HUES48 (cell line): ENCODE measurements around the gene ELP5.
A peak's percentile ranks its signal among the peaks of the same experiment; 100 is the strongest.
"Not testable (repeated sequence)": the region's sequence is repeated elsewhere in the genome, so short reads cannot be mapped to it uniquely, and the experiment has no call there.

Experiments used
- H3K27ac ChIP-seq: one replicate; pipeline ENCODE4 v1.7.0; 2013; ENCODE audit warnings: low read depth, low read length, inconsistent platforms
- H3K27me3 ChIP-seq: 2 replicates; pipeline ENCODE4 v1.6.1; 2013; ENCODE audit warnings: mild to moderate bottlenecking, low read length; ENCODE audit not compliant: control insufficient read depth, insufficient read depth
- H3K36me3 ChIP-seq: 2 replicates; pipeline ENCODE4 v1.6.1; 2013; ENCODE audit warnings: low read length; ENCODE audit not compliant: control insufficient read depth, insufficient read depth
- H3K4me1 ChIP-seq: 2 replicates; pipeline ENCODE4 v1.6.1; 2013; ENCODE audit warnings: mild to moderate bottlenecking, low read length; ENCODE audit not compliant: control insufficient read depth, insufficient read depth
- H3K4me3 ChIP-seq: 2 replicates; pipeline ENCODE4 v1.5.1; 2013; ENCODE audit warnings: mild to moderate bottlenecking, low read depth, low read length
- H3K9ac ChIP-seq: 2 replicates; pipeline ENCODE4 v1.6.1; 2013; ENCODE audit warnings: mild to moderate bottlenecking, low read depth, low read length, moderate library complexity
- H3K9me3 ChIP-seq: 2 replicates; pipeline ENCODE4 v1.6.1; 2013; ENCODE audit warnings: low read length; ENCODE audit not compliant: control insufficient read depth, insufficient read depth

Gene ELP5

DNA sequence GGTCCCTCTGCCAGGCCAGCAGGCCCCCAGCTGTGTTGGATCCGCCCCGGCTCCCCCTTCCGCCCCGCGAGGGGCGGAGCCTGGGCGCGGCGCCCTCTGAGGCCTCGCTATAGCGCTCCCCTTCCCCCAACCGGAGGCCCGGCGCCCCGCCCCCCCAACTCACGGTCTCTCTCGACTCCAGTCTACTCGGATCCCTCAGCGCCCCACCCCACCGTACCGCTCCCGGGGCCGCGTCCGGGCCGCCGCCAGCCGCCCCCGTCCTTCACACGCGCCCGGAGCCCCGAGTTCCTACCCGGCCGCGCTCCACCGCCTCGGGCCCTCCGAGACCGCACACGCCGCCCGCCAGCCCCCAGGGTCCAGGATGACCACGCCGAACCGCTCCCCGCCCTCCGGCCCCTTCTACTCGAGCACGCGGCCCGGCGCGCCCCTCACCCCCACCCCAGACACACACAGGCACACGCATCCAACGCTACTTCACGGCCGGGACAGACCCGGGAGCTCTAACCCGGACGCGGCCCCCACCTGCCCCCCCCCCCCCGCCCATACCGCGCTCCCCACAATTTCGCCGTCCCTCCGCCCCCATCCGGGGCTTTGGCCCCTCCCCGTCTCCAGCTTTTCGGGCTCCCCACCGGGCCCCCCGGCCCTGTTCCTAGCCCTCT lies 14.1 kb upstream of the ELP5 start:
- peak overlapping the region; percentile 92 for H3K27ac ChIP-seq
- no peaks in the 10 kb centered on the region for H3K27me3 ChIP-seq
- peak overlapping the region; percentile 71; the same call in 1 of the 2 replicates for H3K9ac ChIP-seq
- no peaks in the 10 kb centered on the region for H3K9me3 ChIP-seq
- H3K36me3 ChIP-seq, result peaks cover 38% of the 10 kb centered on the region
- peaks cover 11% of the 10 kb centered on the region for H3K4me1 ChIP-seq
- peak overlapping the region; percentile 88 for H3K4me3 ChIP-seq

DNA sequence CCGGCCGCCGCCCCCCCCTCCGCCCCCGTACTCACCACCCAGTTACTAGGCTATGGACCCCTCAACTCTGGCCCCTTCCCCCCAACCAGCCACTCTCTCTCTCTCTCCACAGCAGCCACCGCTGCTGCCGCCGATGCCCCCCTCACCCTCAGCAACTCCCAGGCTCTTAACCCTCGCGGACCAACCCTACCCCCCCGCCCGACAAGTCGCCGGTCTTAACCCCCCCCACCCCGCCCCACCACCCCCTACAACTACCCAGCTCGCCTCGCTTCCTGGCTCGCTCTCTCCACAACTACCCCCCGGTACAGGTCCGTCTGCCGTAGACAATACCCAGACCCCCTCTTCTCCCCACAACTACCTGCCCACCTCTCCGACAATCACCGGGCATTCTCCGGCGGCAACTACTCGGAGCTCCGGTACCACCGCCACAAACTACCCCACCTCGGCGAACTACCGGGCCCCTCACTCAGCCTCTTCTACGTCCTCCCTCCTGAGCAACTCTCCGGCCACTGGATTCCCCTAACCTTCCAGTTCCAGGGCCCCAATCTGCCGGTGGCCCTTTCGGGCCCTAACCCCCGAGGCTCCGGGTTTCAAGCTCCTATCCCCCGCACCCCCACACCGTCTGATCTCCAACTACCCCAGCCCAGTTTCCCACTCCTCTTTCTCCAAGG lies 13.5 kb upstream of the ELP5 start:
- Histone ChIP-seq H3K9ac (peak overlapping the region; percentile 82), H3K4me3 (peak overlapping the region; percentile 88), H3K27ac (peak overlapping the region; percentile 92), H3K36me3 (peaks cover 38% of the 10 kb centered on the region), H3K4me1 (peaks cover 14% of the 10 kb centered on the region), H3K9me3 (no peaks in the 10 kb centered on the region), H3K27me3 (no peaks in the 10 kb centered on the region)

DNA sequence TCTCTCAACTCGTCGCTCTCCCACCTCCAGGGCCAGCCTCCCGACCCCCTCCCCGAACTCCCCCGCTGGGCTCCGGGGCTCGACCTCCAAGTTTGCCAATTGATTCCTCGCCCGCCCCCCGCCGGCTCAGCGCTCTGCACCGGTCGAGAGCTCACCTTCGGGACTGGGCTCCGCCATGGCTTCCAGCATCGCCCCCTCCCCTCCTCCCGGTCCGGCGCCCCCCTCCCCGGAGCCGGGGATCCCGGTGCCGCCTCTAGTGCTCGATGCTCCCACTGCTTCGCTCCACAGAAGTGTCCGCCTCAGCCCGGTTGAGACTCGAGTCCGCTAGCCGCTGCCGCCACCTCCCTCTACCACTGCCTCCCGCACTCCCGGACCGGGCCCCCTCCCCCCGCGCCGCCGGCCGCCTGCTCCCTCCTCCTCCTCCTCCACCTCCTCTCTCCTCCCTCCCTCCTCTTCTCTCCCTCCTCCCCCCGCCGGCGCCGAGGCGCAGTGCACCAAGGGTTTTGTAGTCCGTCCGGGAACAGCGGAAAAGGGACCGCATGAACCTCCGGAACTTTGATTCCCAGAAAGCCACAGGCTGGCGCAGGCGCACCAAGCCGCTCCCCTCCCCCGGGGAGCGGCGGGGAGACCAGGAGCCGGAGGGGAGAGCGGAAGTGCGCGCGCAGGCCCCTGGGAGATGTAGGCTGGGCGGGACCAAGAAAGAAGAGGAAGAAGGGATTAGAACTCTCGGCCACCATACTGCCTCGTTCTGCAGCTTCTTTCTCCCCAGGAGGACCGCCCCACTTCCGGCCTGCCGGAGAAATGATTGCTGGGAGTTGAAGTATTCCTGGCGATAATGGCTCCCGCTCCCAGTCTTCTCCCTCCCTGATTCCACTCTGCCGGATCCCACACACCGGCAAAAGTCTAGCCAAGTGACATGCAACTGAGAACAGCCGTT lies 12.7 kb upstream of the ELP5 start, which contains the start of gene PHF23:
TSS of gene PHF23 (minus strand) at position 367 of the 937 bp plus-strand sequence. CDS start at position 189, 178 bp downstream.
- H3K27ac ChIP-seq, result peak within 1 kb of the TSS; percentile 92

DNA sequence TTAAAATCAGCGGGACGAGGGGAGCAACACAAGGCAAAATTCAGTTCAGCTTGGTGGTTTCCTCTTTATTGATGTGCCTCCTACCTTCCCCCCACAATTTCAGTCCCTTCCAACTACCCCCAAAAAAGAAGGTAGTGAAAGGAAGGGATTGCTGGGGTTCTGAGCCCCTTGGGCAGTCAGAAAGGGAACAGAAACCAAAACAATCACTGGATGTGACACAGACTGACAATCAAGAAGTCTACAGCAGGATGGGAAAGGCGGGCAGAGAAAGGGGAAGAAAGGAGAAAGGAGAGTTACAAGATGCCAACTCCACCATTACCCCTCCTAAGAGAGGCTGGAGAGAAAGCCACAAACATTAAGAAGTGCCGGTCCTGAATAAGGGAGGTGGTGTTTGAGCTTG lies 11.6 kb upstream of the ELP5 start:
- Histone ChIP-seq H3K4me3 (peak overlapping the region; percentile 69; the same call in 1 of the 2 replicates), H3K9me3 (no peaks in the 10 kb centered on the region), H3K36me3 (peaks cover 45% of the 10 kb centered on the region), H3K27me3 (no peaks in the 10 kb centered on the region), H3K27ac (no peak overlapping the region), H3K4me1 (peaks cover 14% of the 10 kb centered on the region), H3K9ac (no peak overlapping the region)

More for the DNA sequence above, 12.7 kb upstream of the ELP5 start, which contains the start of gene PHF23:
- H3K4me1 ChIP-seq, result peaks cover 14% of the 10 kb centered on the region
- H3K9me3 ChIP-seq, result no peaks in the 10 kb centered on the region
- H3K9ac ChIP-seq, result peak within 1 kb of the TSS; percentile 82
- peak within 1 kb of the TSS; percentile 88 for H3K4me3 ChIP-seq
- no peaks in the 10 kb centered on the region for H3K27me3 ChIP-seq
- peaks cover 46% of the 10 kb centered on the region for H3K36me3 ChIP-seq

DNA sequence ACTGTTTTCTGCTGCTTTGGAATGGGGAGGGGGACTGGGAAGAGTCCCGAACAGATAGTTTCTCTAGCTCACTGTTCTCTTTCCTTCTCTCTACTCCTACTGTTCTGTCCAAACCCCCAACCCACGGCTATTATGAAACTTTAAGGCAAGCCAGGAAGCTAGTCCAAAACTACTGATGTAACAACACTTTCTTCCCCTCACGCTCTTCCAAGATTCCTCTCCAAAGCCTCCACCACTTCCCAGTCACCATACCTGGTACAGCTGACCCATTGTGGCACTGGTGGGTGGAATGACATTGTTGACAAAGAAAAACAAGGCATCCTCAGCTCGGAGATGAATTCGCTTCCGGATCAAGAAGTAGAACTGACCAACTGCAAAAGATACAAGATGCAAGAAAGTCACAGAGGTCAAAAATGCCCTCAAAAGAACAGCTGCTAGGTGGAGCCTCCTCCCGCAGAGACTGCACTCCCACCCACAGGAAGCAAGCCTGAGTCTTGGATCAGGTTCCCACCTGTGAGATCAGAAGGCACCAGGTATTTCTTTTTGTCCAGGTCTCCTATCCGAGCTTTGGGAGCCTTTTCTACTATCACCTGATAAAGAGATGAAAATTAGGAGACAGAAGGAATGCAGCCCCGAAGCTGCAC lies 10.8 kb upstream of the ELP5 start:
- H3K4me1 ChIP-seq, result peaks cover 14% of the 10 kb centered on the region
- peak overlapping the region; percentile 78 for H3K9ac ChIP-seq
- H3K27me3 ChIP-seq, result no peaks in the 10 kb centered on the region
- peak overlapping the region; percentile 69 for H3K4me3 ChIP-seq
- H3K36me3 ChIP-seq, result peaks cover 43% of the 10 kb centered on the region
- H3K9me3 ChIP-seq, result no peaks in the 10 kb centered on the region
- H3K27ac ChIP-seq, result peak overlapping the region; percentile 88

DNA sequence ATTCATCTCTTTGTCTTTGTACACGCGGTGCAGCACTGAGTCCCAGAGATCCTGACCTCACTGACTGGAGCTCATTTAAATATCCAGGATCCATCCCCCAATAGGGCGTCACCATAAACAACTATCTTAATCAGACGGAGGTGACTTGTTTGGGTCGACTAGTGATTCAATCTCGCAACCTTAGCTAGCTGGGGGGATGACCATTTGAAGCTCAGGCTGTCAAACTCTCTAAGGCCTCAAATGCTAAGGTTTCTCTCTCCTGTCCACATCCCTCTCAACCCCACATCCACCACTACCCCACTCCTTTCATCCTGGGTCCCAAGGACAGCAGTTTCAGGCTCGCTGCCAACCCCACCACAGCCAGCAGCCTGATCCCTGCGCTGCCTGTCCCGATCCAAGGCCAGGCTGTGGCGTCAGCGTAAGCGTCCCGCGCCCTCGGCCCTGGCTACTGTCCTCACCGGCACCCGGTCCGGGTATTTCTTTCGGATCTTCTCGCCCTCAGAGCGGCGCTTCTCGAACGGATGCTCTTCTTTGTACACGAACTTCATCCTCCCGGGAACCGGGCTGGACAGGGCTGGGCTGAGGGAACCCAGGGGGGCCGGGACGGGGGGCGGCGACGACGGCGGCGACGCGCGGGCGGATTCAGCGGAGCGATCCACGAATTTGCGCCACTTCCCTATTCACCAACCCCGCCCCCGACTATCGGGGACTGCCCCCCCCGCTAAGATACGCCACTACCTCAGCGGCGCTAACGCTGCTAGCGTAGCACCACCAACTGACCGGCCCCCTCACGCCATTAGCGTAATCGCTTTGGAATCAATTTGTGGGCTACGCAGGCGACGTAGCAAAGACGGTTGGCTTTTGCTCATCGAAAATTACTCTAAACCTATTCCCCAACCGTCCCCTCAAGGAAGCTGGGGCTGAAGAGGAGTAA lies 10.0 kb upstream of the ELP5 start, which contains the start of gene GABARAP:
TSS of gene GABARAP (minus strand) at position 667 of the 934 bp plus-strand sequence. CDS start at position 548, 119 bp downstream.
- peaks cover 14% of the 10 kb centered on the region for H3K4me1 ChIP-seq
- peak within 1 kb of the TSS; percentile 69 for H3K4me3 ChIP-seq
- no peaks in the 10 kb centered on the region for H3K27me3 ChIP-seq
- peaks cover 43% of the 10 kb centered on the region for H3K36me3 ChIP-seq
- H3K27ac ChIP-seq, result peak within 1 kb of the TSS; percentile 88
- H3K9me3 ChIP-seq, result no peaks in the 10 kb centered on the region
- H3K9ac ChIP-seq, result peak within 1 kb of the TSS; percentile 78

DNA sequence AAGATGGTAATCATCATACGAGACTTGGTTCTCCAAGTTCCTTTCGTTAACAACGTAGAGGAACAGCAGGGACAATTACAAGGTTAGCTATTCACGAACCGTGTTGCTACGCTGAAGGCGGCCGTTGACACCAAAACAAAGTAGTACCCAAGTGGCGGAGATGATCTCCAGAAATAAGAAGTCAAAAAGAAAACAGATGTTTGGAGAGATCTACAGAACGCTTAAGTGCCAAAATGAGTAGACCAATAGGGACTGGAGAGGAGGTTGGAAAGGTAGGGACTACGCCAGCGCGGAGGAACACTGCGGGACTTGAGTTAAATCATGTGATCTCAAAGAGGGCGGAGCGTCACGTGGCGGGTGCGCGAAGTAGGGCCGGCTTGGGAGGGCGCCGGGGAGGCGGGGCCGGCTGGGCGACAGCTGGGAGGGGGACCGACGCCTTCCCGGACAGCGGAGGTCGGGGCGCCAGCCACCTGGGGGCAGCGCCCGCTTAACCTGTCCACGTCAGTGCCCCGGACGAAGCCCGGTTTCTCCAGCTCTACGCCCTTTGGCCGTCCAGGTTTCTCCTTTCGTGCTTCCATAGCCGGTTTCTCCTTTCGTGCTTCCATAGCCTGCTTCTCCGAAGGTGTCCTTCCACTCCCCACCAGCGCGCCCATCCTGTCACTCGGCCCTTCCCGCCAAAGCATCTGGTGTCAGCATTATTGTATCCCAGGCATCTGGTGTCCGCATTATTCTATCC lies 9.1 kb upstream of the ELP5 start:
- Histone ChIP-seq H3K27me3 (no peaks in the 10 kb centered on the region), H3K9me3 (no peaks in the 10 kb centered on the region), H3K36me3 (peaks cover 42% of the 10 kb centered on the region), H3K27ac (peak overlapping the region; percentile 88), H3K4me1 (peaks cover 9% of the 10 kb centered on the region), H3K4me3 (peak overlapping the region; percentile 69), H3K9ac (peak overlapping the region; percentile 68)

DNA sequence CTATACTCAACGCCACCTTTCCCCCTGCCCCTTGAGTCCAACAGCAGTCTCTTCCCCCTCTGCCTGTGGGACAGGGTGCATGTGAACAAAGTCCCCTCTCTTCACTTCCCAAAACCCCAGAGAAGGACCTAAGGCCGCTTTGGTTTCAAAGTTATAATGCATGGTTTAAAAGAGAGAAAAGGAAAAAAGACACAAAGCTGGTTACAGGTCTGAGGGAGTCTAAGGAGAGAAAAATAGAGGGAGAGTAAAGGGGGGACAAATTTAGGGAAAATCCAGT lies 8.6 kb upstream of the ELP5 start:
- H3K4me1 ChIP-seq, result peaks cover 9% of the 10 kb centered on the region
- H3K9ac ChIP-seq, result no peak overlapping the region; the same call in 1 of the 2 replicates
- H3K36me3 ChIP-seq, result peaks cover 42% of the 10 kb centered on the region
- no peaks in the 10 kb centered on the region for H3K27me3 ChIP-seq
- H3K27ac ChIP-seq, result peak overlapping the region; percentile 69
- H3K4me3 ChIP-seq, result peak overlapping the region; percentile 69
- H3K9me3 ChIP-seq, result no peaks in the 10 kb centered on the region

DNA sequence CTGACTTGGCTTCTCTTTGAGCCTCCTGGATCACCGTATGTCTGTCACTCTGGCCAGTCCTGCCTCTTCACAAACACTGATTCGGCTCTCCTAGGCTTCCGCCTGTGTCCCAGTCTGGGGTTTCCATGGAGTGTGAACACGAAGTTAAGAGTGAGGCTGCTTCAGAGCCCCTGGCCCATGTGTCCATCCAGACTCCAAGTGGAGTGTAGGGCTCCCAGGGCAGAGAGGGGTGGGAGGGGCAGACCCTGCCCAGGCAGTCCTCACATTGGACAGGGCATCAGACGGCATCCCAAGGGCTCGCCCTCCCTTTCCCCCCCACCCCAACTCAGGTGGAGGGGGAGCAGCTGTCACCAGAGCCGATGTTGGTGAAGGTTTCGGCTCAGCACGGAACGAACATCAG lies 8.2 kb upstream of the ELP5 start:
- H3K36me3 ChIP-seq, result peaks cover 42% of the 10 kb centered on the region
- not testable (repeated sequence) for H3K4me1 ChIP-seq, H3K9me3 ChIP-seq, H3K4me3 ChIP-seq, H3K9ac ChIP-seq, H3K27me3 ChIP-seq, H3K27ac ChIP-seq
